ENCODE measurements around the gene MGARP. TPM values are rescaled to one million over a fixed set of nuclear protein-coding genes. Genes with fewer than 3 reads are reported as not detected.
A peak's percentile ranks its signal among the peaks of the same experiment; 100 is the strongest.
"Not testable (repeated sequence)": the region's sequence is repeated elsewhere in the genome, so short reads cannot be mapped to it uniquely, and the experiment has no call there.

MGARP gene
- total RNA-seq, 1 experiment from 2014 or later: not detected

DNA sequence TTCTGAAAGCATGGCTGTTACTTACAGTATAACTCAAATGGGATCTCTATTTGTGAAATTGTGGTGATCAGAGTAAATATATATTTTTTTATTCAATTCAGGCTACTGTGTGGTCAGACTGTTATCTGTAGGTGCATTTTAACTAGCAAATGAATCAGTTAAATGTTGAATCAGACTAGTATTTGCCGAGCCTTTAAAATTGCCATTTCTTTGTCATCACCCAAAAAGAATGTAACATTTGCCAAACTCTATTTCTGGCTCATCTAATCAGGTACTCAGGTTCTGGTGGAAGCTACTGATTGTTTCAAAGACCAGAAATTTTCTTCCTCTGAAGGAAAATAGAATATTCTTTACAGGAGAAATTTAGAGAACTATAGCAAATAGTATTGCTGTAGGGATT lies 19.5 kb upstream of the MGARP start:
- DNase-seq (ENCODE audit: low spot score): no peak
- in situ Hi-C loops (cut with HindIII; ENCODE audit: low sequenced_read_pairs): no loop called here

DNA sequence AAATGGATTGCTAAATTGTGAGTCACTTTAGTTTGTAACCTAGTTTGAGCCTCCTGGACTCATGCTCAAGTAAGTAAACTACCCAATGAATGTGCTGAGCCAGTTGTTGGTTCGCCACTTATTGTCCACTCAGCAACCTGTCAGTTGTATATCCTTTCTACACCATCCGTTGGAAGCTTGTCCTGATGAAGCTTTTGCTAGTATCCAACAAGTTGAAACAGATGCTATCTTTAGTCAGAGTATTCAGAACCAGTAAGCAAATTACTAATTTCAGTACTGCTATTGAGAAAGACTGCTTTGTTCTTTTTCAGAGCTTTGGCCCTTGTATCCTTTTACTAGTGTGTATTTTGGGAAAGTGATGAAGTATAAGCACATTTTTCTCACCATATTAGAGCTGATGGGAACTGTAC lies 17.0 kb upstream of the MGARP start:
- in situ Hi-C loops (cut with HindIII; ENCODE audit: low sequenced_read_pairs): no loop called here

DNA sequence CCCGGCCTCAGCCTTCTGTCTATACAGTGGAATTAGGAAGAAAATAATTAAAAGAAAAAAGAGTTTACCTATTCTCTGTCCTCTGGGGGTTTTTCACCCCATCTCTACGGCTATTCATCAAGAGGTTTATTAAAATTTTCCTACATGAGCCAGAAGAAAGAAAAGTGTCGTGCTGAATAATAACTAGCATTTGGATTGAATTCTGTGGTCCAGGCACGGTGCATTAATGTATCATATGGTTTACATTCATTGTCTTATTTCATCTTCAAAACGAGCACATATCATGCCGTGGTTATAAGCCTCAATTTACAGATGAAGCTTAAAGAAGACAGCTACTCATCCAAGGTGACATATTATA lies 15.9 kb upstream of the MGARP start:
- in situ Hi-C loops (cut with HindIII; ENCODE audit: low sequenced_read_pairs): no loop called here
- no peak for DNase-seq (ENCODE audit: low spot score)

More for the DNA sequence above, 17.0 kb upstream of the MGARP start:
- DNase-seq (ENCODE audit: low spot score): no peak

DNA sequence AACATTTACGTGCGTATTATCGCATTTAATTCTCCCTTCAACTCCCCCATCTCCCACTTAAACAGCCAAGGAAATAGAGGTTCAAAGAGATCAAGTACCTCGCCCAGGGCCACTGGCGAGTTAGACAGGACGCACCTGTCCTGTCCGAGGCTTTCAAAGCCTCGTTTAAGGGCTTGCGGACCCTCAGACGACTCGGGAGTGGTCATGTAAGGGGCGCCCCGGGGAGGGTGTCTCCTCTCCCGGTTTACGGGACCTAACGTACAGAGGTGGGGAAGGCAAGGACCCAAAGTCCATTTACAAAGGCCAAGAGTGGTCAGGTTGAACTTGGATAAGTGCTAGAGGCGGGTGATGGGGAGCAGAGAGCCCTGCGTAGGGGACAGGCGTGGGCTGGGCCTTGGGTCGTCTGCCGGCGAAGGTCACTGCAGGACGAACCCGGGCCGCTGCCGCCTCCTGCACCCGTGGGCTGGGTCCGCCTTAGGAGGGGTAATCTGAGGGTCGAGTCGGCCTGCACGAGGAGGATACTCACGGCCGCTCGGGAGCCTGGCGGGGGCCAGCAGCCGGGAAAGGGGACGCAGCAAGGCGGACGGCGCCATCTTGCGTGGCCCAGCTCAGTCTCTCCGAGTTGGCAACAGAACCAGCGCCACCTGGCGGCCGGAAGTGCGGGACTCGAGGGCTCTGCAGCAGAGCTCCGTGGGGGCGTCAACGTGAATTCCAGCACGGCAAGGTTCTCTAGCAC lies 15.3 kb upstream of the MGARP start:
- DNase-seq (ENCODE audit: low spot score): peak; percentile 95
- in situ Hi-C loops (cut with HindIII; ENCODE audit: low sequenced_read_pairs): no loop called here

DNA sequence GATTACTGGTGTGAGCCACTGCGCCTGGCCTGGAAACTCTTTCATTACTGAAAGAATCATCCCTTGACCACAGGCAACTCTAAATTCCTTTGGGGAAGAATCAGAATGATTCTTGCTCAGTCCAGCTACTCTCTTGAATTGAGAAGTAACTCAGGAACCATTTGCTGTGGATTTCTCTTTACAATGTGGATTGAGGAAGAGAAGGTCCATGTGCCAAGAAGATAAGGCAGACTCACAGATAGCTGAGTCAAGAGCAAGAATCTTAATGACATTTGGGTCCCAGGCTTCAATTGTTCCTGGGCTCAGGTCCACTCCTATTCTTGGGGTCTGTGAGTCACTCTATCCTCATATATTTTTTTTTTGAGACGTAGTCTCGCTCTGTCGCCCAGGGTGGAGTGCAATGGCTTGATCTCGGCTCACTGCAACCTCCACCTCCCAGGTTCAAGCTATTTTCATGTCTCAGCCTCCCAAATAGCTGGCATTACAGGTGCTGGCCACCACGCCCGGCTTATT lies 6.2 kb upstream of the MGARP start:
- in situ Hi-C loops (cut with HindIII; ENCODE audit: low sequenced_read_pairs): no loop called here

DNA sequence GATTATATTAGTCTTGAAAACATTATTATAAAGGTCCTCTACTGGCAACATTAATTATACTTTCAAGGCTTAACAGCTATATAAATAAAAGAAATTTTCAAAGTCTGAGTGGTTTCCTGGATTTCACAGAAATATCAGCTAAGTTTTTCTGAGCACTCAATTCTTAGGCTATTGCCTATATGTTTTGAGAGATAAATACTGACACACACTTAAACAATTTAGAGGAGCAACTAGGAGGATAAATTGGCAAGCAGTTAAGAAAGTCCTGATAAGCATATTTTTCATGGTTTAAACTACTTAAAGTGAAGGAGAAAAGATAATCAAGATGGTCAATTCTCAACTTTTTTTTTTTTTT lies 2.7 kb upstream of the MGARP start:
- in situ Hi-C loops (cut with HindIII; ENCODE audit: low sequenced_read_pairs): no loop called here
- DNase-seq (ENCODE audit: low spot score): no peak

More for the DNA sequence above, 6.2 kb upstream of the MGARP start:
- no peak for DNase-seq (ENCODE audit: low spot score)

DNA sequence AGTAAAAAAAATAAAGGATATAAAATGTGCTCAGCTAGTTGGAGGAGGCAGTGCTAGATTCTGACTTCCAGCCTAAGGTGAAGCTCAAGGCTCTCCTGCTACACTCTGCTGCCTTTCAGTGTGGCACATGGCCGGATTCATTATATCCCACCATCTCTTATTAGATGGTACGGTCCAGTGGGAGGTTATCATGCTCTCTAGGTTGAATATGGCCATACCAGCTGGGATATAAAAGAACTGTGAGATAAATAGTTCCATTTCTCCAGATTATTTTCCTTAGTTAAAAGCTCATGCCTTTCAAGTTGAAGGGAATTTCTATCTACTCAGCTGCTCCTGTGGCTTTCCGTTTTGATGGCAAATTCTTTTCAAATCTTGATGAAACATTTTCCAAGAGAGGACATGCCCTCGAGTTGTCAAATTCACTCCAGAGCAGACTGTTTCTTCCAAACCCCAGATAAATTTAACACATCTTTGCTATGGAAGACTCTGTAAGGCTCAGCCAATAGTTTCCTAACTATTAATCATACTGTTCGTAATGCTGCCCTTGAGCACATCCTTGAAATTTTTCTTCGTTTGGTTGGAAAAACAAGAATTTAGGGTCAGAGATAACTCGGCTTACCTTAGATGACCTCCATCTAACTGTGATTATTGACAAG lies 2.2 kb upstream of the MGARP start:
- no peak for DNase-seq (ENCODE audit: low spot score)
- in situ Hi-C loops (cut with HindIII; ENCODE audit: low sequenced_read_pairs): no loop called here

DNA sequence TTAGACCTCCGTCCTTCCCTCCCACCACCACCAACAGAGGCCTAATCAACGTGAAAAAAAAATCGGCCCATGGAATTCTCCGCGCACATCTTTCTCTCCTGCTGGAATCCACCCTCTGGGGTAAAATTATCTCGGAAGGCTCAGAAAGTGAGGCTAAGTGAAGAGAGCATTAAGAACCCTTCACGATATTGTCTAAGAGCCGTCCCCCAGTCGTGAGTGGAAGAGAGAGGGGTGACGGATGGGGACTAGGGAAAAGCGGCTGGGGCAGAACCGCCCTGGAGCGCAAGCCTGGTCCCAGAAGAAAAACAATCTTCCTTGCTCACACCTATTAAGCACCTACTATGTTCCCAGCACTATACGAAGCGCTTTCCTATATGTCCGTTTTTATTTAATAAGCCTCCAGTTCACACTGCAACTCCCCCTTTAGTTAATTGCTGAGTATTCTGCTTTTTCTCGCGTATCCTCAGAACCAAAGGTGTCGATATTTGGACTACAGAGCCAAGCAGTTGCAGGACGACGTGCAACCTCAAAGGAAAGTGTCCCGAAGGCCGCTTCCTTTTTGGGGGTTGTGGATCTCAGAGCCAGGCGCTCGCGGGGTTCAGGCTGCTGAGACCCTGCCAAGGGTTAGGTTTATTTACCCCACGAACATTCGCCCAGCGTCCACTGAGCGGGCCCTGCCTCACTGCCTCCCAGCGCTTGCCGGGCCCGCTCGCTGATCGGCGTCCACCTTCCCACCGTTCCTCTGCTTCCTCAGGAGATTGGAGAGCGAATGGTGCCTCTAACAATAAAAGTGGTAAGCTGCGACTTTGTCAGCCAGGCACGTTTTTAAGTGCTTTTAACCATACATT lies 889 bp downstream of the MGARP start:
- in situ Hi-C loops (cut with HindIII; ENCODE audit: low sequenced_read_pairs): no loop called here
- peak; percentile 52 for DNase-seq (ENCODE audit: low spot score)

DNA sequence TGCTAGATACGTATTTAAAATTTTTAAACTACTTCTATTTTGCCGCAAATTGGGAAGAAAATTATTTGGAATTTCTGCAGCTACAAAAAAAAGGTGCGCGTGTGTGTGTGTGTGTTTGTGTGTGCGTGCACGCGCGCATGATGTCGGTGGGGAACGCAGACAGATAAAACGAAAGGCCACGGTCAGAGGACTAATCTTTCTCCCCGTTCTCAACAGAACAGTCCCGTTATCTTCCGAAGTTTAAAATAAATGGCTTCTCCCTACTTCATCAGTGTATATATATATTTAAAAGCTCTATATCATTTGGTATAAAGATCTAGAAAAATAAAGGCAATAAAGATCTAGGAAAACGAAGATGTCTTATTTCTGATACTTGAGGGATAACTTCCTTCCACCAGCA lies 1.5 kb downstream of the MGARP start:
- DNase-seq (ENCODE audit: low spot score): peak; percentile 18
- in situ Hi-C loops (cut with HindIII; ENCODE audit: low sequenced_read_pairs): no loop called here

DNA sequence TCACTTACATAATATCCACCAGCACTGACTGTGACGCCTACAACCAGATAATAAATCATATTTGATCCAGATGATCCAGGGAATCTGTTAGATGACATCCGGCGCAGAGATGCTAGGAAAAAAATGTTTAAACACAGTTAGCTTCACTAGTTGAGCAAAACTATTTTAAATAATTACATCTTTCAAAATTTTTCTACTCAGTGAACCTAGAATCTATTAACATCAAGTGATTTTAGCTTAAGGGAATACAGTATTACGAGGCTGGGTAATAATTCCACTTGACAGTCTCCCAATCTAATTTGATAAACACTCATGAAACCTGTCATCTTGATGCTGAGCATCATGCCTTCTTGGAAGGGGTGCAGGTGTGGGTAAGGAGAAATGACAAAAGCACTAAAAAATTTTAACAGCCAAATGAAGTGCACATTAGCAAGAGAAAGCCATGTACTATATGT lies 4.7 kb downstream of the MGARP start:
- in situ Hi-C loops (cut with HindIII; ENCODE audit: low sequenced_read_pairs): no loop called here
- DNase-seq (ENCODE audit: low spot score): peak; percentile 32

DNA sequence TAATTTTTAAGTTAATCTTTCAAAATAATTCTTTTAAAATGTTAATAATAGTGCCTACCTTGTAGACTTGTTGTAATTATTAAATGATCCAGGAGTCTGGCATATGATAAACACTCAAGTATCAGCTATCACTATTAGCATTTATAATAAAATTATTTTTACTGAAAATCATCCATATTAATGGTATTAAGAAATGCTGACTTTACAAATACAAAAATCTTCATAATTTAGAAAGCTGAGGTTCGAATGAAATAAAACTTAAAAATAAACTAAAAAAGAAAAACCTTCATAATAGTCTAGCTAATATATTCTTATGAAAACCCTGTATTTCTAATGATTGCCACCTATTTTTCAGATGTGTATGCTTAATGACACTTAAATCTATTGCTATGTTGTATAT lies 5.2 kb downstream of the MGARP start:
- in situ Hi-C loops (cut with HindIII; ENCODE audit: low sequenced_read_pairs): no loop called here
- DNase-seq (ENCODE audit: low spot score): no peak

DNA sequence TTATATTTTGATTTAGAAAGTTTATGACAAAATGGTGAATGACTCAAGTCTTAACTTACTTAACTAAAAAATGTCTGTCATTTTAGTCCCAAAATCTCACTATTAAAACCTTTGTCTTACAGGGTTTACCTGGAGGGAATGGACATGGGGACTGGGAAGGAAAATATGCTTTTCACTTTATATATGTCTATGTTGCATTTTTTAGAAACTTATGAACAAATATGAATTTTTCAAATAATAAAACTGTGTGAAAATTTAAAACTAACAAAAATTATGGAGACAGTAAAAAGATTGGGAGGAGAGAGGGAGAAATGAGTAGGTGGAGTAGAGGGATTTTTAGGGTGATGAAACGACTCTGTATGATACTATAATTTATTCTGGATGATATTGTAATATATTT lies 6.2 kb downstream of the MGARP start:
- in situ Hi-C loops (cut with HindIII; ENCODE audit: low sequenced_read_pairs): no loop called here
- no peak for DNase-seq (ENCODE audit: low spot score)

DNA sequence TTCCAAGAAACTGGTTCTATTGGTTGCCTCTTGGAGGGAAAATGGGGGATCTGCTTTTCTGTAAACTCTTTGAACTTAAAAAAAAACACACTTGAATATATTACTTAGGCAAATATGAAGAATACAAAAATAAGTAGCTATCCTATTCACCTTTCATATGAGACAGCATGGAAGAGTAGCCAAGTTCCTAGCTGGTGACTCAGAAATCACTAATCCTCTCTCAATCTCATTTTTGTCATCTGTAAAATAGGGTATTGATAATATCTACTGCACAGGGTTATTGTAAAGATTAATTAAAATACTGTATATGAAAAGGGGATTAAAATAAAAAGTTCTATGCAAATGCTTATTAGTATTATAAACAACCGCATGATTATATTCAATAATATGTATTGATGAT lies 12.7 kb downstream of the MGARP start:
- DNase-seq (ENCODE audit: low spot score): no peak
- in situ Hi-C loops (cut with HindIII; ENCODE audit: low sequenced_read_pairs): no loop called here

DNA sequence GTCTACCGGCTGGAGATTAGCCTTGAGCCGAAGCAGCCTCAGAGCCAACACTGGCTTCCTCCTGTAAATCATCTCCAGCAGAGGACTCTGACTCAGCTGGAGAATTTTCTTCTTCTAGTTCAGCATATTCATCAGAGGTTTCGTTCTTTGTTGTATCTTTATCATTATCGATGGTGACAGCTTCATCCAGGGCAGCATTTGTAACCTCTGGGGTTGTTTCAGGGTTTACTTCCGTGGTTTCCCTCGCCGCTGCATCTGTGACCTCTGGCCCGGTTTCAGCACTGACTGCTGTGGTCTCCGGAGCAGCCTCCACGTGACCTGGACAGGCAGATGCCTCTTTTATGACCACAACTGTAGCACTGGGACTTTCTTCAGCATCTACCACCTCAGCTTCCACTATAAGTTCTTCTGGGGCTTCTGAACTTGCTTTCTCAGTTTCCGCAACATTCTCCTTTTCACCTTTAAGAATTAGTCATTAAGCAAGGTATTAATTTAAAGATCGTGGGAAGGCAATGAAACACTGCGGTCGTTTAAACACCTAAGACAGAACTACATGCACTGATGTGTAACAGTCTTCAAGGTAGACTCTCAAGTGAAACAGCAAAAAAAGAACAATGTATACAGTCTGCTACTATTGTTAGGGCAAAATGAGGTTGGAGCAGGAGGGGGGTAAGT lies 13.3 kb downstream of the MGARP start:
- in situ Hi-C loops (cut with HindIII; ENCODE audit: low sequenced_read_pairs): no loop called here
- peak; percentile 17 for DNase-seq (ENCODE audit: low spot score)

DNA sequence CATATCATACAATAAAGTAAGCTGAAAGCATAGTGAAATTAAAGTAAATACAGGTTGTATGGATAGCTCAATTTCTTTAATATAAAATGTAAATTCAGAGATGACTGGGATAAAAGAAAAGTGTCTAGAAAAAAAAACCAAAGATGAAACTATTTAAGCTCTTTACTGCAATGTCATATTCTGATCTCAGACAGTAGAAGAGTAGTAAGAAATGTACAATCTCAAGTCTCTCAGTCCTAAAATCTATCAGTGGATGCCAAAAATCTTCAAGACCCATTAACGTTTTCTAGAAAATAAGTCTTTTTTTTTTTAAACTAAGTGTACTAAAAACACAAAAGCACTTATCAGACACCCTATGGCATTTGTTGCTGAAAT lies 13.8 kb downstream of the MGARP start:
- no peak for DNase-seq (ENCODE audit: low spot score)
- in situ Hi-C loops (cut with HindIII; ENCODE audit: low sequenced_read_pairs): no loop called here

DNA sequence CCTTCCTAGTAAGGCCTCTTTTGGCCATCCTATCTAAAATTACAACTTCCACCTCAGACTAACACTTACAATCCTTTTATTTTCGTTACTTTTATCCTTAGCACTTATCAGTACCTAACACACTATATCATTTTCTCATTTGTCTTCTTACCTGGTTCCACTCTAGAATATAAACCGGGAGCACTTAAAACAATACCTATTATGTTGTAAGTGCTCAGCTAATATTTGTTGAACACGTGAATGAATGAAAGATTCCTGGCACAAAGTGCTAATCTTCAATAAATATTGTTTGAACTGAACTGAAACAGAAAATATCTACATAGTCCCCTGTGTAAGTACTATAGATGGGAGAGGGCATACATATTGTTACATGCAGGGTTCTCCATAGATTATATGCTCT lies 14.4 kb downstream of the MGARP start:
- DNase-seq (ENCODE audit: low spot score): no peak
- in situ Hi-C loops (cut with HindIII; ENCODE audit: low sequenced_read_pairs): no loop called here

DNA sequence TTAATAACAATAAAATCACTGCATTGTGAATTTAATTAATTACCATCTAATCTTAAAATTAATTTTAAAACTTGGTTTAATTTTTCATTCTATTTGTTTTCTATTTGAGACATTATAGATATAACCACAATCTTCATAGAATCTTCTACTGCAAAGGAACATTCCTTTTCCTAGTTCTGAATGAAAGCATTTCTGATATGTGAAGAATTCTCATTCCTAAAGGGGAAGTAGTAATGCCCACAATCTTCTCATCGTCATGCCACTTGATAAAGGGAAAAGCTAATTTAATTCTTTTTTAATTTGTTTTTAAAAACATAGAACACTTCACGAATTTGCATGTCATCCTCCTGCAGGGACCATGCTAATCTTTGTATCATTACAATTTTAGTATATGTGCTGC lies 23.7 kb downstream of the MGARP start:
- DNase-seq (ENCODE audit: low spot score): no peak
- in situ Hi-C loops (cut with HindIII; ENCODE audit: low sequenced_read_pairs): no loop called here

DNA sequence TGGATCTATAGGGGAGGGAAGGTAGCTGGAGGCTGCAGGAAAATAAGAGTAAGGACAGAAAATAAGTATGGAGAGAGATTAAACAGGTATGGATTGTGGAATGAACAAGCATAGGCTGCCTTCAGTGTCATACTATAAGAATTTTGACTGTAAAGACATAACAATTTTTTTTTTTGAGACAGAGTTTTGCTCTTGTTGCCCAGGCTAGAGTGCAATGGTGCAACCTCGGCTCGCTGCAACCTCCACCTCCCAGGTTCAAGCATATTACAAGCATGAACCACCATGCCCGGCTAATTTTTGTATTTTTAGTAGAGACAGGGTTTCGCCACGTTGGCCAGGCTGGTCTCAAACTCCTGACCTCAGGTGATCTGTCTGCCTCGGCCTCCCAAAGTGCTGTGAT lies 24.4 kb downstream of the MGARP start:
- DNase-seq (ENCODE audit: low spot score); in situ Hi-C loops (cut with HindIII; ENCODE audit: low sequenced_read_pairs): not testable (repeated sequence)

DNA sequence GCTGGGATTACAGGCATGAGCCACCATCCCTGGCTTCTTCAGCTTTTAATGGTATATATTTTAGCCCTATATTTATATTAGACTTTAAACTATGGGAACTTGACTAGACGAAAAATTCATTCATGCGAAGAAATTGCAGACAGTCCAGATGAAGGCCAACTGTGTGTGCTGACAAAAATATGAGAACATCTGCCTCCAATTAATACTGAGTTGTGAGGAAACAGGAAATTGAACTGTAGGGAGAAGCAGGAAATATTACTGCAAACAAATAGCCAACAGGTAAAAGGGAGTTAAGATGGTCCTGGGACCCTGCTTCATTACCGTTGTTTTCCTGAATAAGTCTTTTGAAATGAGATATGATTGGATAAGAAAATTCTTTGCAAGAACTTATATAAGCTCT lies 26.3 kb downstream of the MGARP start:
- no peak for DNase-seq (ENCODE audit: low spot score)
- in situ Hi-C loops (cut with HindIII; ENCODE audit: low sequenced_read_pairs): no loop called here

DNA sequence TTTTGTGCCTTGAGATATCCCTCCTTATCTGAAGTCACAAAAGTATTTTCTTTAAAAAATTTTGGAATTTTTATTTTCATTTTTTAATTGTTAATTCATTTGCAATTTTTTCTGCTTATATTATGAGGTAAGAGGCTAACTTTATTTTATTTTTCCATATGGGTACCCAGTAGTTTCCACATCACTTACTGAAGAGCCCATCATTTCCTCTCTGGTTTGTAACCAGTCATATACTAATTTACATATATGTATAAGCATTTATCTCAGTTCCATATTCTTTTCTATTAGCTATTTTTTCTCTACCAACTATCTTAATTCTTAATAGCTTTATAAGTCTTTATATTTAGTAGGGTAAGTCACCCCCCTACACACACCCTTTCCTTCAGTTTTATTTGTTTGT lies 27.0 kb downstream of the MGARP start:
- DNase-seq (ENCODE audit: low spot score): no peak
- in situ Hi-C loops (cut with HindIII; ENCODE audit: low sequenced_read_pairs): no loop called here

All from G401 (cell line).